Measurements from ENCODE around the gene C21orf91.

Gene C21orf91

DNA sequence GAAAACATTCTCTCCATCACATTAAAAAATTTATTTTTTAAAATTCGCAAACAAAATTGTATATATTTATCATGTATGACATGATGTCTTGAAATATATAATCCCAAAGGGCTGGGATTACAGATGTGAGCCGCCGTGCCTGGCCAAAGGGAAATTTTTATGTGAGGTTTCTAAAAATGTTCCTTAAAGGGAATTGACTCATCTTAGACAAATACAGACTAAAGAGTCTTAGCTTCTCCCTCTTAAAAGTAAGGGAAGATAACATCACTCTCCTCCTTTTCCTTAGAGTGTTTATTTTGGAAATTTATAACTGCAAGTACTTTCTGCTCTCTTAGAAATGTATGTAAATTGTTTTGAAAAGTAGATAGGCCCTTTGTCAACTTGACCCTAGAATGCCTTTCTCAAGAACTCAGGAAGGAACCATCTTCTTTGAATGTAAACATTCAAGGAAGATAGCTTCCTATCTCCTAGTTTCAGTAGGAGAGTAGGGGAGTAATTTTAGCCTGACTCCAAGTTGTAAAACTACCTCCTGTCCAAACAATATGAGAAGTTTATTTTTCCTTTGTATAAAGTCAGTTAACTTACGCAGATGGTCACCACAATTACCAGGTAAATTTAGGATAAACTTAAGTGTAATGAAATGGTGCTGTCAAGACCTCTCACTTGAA, 59.5 kb downstream of the C21orf91 start:
- no peak for DNase-seq
- Histone ChIP-seq H3K27ac (no peak overlapping the region), H3K27me3 (ENCODE audit: insufficient read depth, low read depth, severe bottlenecking) (no peaks in the 10 kb centered on the region), H3K36me3 (no peaks in the 10 kb centered on the region), H3K9me3 (ENCODE audit: severe bottlenecking) (no peaks in the 10 kb centered on the region), H3K4me3 (ENCODE audit: low read depth, low read length) (no peak overlapping the region)
- no peak for TF ChIP-seq CTCF (IDR thresholded peaks at IDR 0.05; ENCODE audit: low read depth, low read length)

- Histone ChIP-seq H3K9me3 (ENCODE audit: severe bottlenecking) (no peaks in the 10 kb centered on the region), H3K27me3 (ENCODE audit: insufficient read depth, low read depth, severe bottlenecking) (no peaks in the 10 kb centered on the region), H3K27ac (no peak overlapping the region), H3K4me3 (ENCODE audit: low read depth, low read length) (no peak overlapping the region), H3K36me3 (no peaks in the 10 kb centered on the region)
- no peak for DNase-seq
- TF ChIP-seq CTCF (IDR thresholded peaks at IDR 0.05; ENCODE audit: low read depth, low read length) = no peak
Observed at GRCh38 chr21:17758683-17759082, 60.5 kb downstream of the C21orf91 start.

DNA sequence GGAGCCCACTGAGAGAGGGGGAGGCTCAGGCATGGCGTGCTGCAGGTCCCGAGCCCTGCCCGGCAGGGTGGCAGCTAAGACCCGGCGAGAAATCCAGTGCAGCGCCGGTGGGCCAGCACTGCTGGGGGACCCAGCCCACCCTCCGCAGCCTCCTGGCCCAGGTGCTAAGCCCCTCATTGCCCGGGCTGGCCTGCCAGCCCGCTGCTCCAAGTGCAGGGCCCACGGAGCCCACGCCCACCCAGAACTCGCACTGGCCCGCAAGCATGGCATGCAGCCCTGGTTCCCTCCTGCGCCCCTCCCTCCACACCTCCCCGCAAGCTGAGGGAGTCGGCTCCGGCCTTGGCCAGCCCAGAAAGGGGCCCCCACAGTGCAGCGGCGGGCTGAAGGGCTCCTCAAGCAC, 61.5 kb downstream of the C21orf91 start:
- H3K27ac ChIP-seq = no peak overlapping the region
- H3K4me3 ChIP-seq (ENCODE audit: low read depth, low read length) = no peak overlapping the region
- H3K9me3 ChIP-seq (ENCODE audit: severe bottlenecking) = no peaks in the 10 kb centered on the region
- no peaks in the 10 kb centered on the region for H3K27me3 ChIP-seq (ENCODE audit: insufficient read depth, low read depth, severe bottlenecking)
- no peak for DNase-seq
- H3K36me3 ChIP-seq = no peaks in the 10 kb centered on the region
- TF ChIP-seq CTCF (IDR thresholded peaks at IDR 0.05; ENCODE audit: low read depth, low read length) = no peak

GRCh38 chr21:17753736-17754135, 65.4 kb downstream of the C21orf91 start:
- TF ChIP-seq CTCF (IDR thresholded peaks at IDR 0.05; ENCODE audit: low read depth, low read length) = no peak

GRCh38 chr21:17752171-17752570, 67.0 kb downstream of the C21orf91 start:
- H3K27ac ChIP-seq = no peak overlapping the region
- H3K27me3 ChIP-seq (ENCODE audit: insufficient read depth, low read depth, severe bottlenecking) = no peaks in the 10 kb centered on the region
- no peak for TF ChIP-seq CTCF (IDR thresholded peaks at IDR 0.05; ENCODE audit: low read depth, low read length)
- H3K4me3 ChIP-seq (ENCODE audit: low read depth, low read length) = no peak overlapping the region
- DNase-seq = no peak
- H3K36me3 ChIP-seq = no peaks in the 10 kb centered on the region
- peaks cover 4% of the 10 kb centered on the region for H3K9me3 ChIP-seq (ENCODE audit: severe bottlenecking)

More at GRCh38 chr21:17753736-17754135, 65.4 kb downstream of the C21orf91 start:
- Histone ChIP-seq H3K36me3 (no peaks in the 10 kb centered on the region), H3K4me3 (ENCODE audit: low read depth, low read length) (no peak overlapping the region), H3K9me3 (ENCODE audit: severe bottlenecking) (peaks cover 4% of the 10 kb centered on the region), H3K27me3 (ENCODE audit: insufficient read depth, low read depth, severe bottlenecking) (no peaks in the 10 kb centered on the region), H3K27ac (no peak overlapping the region)
- no peak for DNase-seq

DNA sequence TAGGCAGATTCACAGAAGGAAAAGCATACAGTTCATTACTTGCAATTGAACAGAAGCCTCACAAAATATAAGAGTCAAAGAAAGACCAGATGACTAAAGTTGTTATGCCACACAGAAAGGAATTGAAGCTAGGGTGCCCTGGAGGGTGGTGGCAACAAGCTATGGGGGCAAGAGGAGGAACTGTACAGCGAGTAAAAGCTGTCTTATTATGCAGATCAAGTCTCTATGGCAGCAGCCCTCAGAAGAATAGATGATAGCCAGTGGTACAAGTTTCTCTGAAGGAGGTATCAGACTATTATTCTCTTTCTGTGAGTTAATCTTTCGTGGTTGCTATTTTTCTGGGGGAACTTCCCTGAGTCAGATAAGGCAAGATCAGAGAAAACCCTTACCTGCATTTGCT, 72.2 kb downstream of the C21orf91 start:
- Histone ChIP-seq H3K27ac (no peak overlapping the region), H3K4me3 (ENCODE audit: low read depth, low read length) (no peak overlapping the region), H3K36me3 (no peaks in the 10 kb centered on the region), H3K27me3 (ENCODE audit: insufficient read depth, low read depth, severe bottlenecking) (no peaks in the 10 kb centered on the region), H3K9me3 (ENCODE audit: severe bottlenecking) (peaks cover 6% of the 10 kb centered on the region)
- TF ChIP-seq CTCF (IDR thresholded peaks at IDR 0.05; ENCODE audit: low read depth, low read length) = no peak
- no peak for DNase-seq

All from WERI-Rb-1 (cell line).